BJ (cell line): ENCODE measurements around the gene TAF1A. TPM values are rescaled to one million over a fixed set of nuclear protein-coding genes. Genes with fewer than 3 reads are reported as not detected.

Source experiments
- CTCF ChIA-PET: fragments of 350-600 bp; formaldehyde crosslinking; extraction: SDS; loops from one replicate; lab custom pipeline; 2021; ENCODE audit warnings: antibody characterized with exemption, inconsistent platforms; lab: Yijun Ruan, JAX
- POLR2A ChIA-PET: fragments of 300-600 bp; sonication (Branson Sonifier 250); formaldehyde crosslinking; extraction: SDS; loops from one replicate; lab custom pipeline; 2021; ENCODE audit warnings: antibody characterized with exemption; lab: Charles Lee
- DNase-seq: peaks from one replicate; pipeline ENCODE4 v3.0.0-alpha.2; 2011; ENCODE audit warnings: low read depth
- H3K27me3 ChIP-seq: 2 replicates; pipeline ENCODE4 v1.6.0; 2011; ENCODE audit warnings: low read length; ENCODE audit not compliant: control insufficient read depth, insufficient read depth
- H3K36me3 ChIP-seq: 2 replicates; pipeline ENCODE4 v1.5.1; 2011; ENCODE audit warnings: low read length; ENCODE audit not compliant: control insufficient read depth, insufficient read depth
- H3K4me3 ChIP-seq: 2 replicates; pipeline ENCODE4 v1.5.1; 2011; ENCODE audit warnings: low read depth, mild to moderate bottlenecking, control low read depth, low read length
- polyA plus RNA-seq: library from polyadenylated mRNA; depleted of rRNA; stranded (reverse); fragments of >200 nt; gene quantifications from 2 replicates; pipeline ENCODE4 v1.2.3, GENCODE V29; 2011
- TF ChIP-seq, protein P1 (sequence below): IDR thresholded peaks from 2 replicates; pipeline ENCODE4 v1.5.1; 2011; ENCODE audit warnings: low read depth, mild to moderate bottlenecking, control low read depth, inconsistent platforms, low read length, moderate library complexity; ENCODE audit not compliant: insufficient read depth

Gene TAF1A
- polyA plus RNA-seq, 1 experiment = 2.2 TPM

DNA sequence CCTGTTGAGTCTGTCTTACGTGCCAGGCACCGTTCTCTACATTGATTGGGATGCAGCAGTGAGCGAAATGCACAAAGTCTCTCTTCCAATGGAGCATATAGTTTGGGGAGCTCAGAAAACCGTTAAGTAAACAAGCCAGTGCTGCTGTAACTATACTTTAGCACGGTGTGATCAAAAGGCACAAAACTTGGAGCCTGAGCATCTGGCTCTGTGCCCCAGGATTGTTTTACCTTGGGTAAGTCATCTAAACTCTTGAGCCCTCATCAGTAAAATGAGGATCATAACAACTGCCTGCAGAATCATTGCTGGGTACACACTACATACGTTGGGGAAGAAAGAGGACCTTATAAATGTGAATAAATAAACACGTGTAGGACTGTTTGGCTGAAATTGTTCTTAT, 43.6 kb downstream of the TAF1A start:
- CTCF ChIA-PET = interaction anchor here (1.3 kb wide), 1 partner anchor 91 kb away, joined by 5 read pairs; no protein-coding TSS in a partner anchor
- POLR2A ChIA-PET = no interaction called here
- TF ChIP-seq, protein P1, sequence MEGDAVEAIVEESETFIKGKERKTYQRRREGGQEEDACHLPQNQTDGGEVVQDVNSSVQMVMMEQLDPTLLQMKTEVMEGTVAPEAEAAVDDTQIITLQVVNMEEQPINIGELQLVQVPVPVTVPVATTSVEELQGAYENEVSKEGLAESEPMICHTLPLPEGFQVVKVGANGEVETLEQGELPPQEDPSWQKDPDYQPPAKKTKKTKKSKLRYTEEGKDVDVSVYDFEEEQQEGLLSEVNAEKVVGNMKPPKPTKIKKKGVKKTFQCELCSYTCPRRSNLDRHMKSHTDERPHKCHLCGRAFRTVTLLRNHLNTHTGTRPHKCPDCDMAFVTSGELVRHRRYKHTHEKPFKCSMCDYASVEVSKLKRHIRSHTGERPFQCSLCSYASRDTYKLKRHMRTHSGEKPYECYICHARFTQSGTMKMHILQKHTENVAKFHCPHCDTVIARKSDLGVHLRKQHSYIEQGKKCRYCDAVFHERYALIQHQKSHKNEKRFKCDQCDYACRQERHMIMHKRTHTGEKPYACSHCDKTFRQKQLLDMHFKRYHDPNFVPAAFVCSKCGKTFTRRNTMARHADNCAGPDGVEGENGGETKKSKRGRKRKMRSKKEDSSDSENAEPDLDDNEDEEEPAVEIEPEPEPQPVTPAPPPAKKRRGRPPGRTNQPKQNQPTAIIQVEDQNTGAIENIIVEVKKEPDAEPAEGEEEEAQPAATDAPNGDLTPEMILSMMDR = no peak
- Histone ChIP-seq H3K36me3 (no peaks in the 10 kb centered on the region), H3K4me3 (no peak overlapping the region), H3K27me3 (no peaks in the 10 kb centered on the region; the same call in 1 of the 2 replicates)
- no peak for DNase-seq

DNA sequence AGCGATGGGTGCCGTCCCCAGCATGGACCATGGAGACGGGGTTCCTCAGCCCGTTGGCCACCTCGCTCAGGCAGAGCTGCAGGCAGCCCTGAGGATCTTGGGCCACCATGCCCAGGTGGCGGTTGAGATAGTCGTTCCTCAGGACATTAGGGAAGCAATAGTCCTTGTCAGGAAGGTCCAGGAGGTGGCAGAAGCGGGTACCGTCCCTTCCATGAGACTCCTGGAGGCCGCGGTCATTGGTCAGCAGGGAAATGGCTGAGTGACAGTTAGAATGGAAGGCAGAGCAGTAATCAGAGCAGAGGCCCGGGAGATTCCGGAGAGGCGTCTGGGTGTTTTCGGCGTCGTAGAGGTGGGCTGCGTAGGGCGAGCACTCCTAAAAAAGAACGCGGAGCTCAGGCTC, 45.9 kb downstream of the TAF1A start:
- ChIA-PET POLR2A (no interaction called here), CTCF (no interaction called here)
- no peaks in the 10 kb centered on the region; the same call in 1 of the 2 replicates for H3K27me3 ChIP-seq
- no peaks in the 10 kb centered on the region for H3K36me3 ChIP-seq
- no peak overlapping the region for H3K4me3 ChIP-seq
- TF ChIP-seq, protein P1 = no peak
- DNase-seq = no peak

DNA sequence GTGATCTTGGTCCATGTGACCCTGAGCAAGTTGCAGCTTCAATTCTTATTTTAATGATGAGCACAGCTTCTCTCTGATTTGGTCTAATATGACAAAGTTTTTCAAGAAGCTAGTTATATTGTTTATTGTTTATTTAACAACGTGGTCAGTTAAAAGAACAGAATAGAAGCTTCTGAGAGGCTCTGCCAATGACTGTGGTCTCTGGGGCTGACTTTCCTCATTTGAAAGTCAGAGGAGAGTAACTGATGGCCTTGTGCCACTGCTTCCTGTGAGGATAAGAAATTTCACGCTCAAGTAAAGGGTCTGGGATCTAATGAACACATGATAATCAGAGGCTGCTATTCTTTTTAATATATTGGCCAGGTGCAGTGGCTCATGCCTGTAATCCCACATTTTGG, 49.1 kb downstream of the TAF1A start:
- no peaks in the 10 kb centered on the region for H3K36me3 ChIP-seq
- no peak overlapping the region for H3K4me3 ChIP-seq
- TF ChIP-seq, protein P1 = no peak
- no peak for DNase-seq
- POLR2A ChIA-PET = no interaction called here
- CTCF ChIA-PET = interaction anchor here (0.9 kb wide), 1 partner anchor 11 kb away, joined by 3 read pairs; no protein-coding TSS in a partner anchor
- no peaks in the 10 kb centered on the region for H3K27me3 ChIP-seq

DNA sequence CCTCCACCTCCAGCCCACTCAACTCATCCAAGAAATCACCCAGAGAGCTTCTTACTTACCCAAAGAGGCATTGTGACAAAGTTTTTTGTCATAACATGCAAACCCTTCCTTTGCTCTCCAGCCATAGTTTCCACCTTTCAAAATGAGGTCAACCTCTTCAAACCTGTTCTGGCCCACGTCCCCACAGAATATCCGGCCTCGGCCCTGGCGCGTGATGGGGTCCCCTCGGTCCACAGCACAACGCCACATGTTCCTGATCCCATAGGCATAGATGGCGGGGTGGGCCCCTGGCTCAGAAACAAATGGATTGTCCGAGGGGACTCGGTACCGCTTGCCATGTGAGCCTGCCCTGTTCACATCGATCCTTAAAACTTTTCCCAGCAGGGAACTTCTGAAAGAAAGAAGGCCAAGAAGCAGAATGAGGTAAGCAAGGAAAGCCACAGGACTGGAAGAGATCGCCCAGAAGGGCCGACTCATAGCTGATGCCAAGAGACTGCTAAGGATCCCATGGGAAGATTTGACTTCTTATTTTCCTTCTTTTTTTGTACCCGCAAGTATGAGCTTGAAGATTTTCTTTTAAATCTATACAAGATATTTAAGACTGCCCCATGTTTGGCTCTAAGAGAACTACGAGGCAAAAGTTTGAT, 49.7 kb downstream of the TAF1A start:
- ChIA-PET POLR2A (no interaction called here), CTCF (interaction anchor here (0.9 kb wide), 1 partner anchor 11 kb away, joined by 3 read pairs; no protein-coding TSS in a partner anchor)
- no peak for DNase-seq
- no peaks in the 10 kb centered on the region for H3K27me3 ChIP-seq
- no peaks in the 10 kb centered on the region for H3K36me3 ChIP-seq
- TF ChIP-seq, protein P1 = no peak
- H3K4me3 ChIP-seq = no peak overlapping the region

DNA sequence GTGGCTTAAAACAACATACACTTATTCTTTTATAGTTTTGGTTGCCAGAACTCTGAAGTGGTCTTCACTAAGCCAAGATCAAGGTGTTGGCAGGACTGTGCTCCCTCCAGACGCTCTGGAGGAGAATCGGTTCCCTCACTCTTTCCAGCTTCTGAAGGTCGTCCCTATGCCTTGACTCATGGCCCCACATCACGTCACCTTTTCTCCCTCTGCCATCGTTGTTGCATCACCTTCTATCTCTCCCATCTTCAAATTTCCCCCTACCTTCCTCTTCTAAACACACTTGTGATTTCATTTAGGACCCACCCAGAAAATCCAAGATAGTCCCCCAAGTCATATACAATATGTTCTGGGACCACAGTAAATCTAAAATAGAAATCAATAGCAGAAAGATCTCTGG, 54.3 kb downstream of the TAF1A start:
- Histone ChIP-seq H3K36me3 (no peaks in the 10 kb centered on the region), H3K27me3 (no peaks in the 10 kb centered on the region; the same call in 1 of the 2 replicates), H3K4me3 (no peak overlapping the region)
- ChIA-PET CTCF (no interaction called here), POLR2A (no interaction called here)
- no peak for DNase-seq
- TF ChIP-seq, protein P1 = no peak
